ENCODE data around the gene IRF4. TPM values are rescaled to one million over a fixed set of nuclear protein-coding genes. Genes with fewer than 3 reads are reported as not detected.

The IRF4 gene
- total and polyA plus RNA-seq, 2 experiments from 2014 or later = 1.3 to 1.9 TPM

DNA sequence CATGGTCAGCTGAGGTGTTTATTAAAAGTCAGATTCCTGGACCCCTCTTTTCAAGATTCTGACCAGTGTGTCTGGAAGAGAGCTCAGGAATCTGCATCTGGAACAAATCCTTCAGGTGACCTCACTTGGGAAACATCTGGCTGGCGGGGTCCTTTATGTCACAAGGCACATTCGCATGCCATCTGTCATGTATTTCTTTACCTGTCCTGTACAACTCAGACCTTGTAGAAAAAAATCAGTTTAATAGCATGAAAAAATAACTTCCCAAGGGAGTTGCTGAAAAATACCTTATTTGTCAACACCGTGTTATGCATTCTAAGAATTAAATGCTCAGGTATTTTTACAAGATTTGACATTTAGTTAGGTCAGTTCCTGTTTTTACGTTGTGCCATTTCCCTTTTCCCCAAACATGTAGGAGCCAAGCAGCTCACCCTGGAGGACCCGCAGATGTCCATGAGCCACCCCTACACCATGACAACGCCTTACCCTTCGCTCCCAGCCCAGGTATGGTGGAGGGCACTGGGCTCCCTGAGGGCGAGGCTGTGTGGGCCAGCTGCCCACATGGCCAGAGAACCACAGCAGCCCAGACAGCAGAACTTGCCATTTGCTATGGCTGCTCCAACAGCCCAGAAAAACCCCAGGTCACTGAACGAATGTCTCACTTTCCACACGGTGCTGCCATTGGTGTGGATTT lies 4.0 kb downstream of the IRF4 start:
- Histone ChIP-seq H3K4me2 (no peak overlapping the region), H4K20me1 (replicated peaks; ENCODE audit: insufficient read depth) (no peaks in the 10 kb centered on the region; the same call in 1 of the 2 replicates), H3K27me3 (ENCODE audit: insufficient read depth) (peaks cover 53% of the 10 kb centered on the region), H3F3A (replicated peaks; ENCODE audit: low read depth) (no peaks in the 10 kb centered on the region), H3K27ac (ENCODE audit: low read depth) (no peak overlapping the region), H3K4me1 (ENCODE audit: insufficient read depth) (peaks cover 8% of the 10 kb centered on the region), H3K36me3 (ENCODE audit: insufficient read depth) (no peaks in the 10 kb centered on the region), H3K4me3 (no peak overlapping the region), H2AFZ (no peak overlapping the region), H3K9me2 (ENCODE audit: insufficient read depth) (no peaks in the 10 kb centered on the region), H3K79me2 (replicated peaks; ENCODE audit: insufficient read depth) (no peaks in the 10 kb centered on the region)
- TF ChIP-seq POLR2AphosphoS5 (IDR thresholded peaks at IDR 0.05; ENCODE audit: low read depth) (no peak), CREB1 (CRISPR knock-in tag; IDR thresholded peaks at IDR 0.05; ENCODE audit: low read depth) (no peak), ZNF331 (CRISPR knock-in tag; IDR thresholded peaks at IDR 0.05; ENCODE audit: low read depth) (no peak), JUNB (IDR thresholded peaks at IDR 0.05; ENCODE audit: unreplicated experiment) (no peak), ZNF114 (CRISPR knock-in tag; IDR thresholded peaks at IDR 0.05) (no peak), STAT1 (IDR thresholded peaks at IDR 0.05; ENCODE audit: unreplicated experiment) (no peak)
- TF ChIP-seq, protein P1, sequence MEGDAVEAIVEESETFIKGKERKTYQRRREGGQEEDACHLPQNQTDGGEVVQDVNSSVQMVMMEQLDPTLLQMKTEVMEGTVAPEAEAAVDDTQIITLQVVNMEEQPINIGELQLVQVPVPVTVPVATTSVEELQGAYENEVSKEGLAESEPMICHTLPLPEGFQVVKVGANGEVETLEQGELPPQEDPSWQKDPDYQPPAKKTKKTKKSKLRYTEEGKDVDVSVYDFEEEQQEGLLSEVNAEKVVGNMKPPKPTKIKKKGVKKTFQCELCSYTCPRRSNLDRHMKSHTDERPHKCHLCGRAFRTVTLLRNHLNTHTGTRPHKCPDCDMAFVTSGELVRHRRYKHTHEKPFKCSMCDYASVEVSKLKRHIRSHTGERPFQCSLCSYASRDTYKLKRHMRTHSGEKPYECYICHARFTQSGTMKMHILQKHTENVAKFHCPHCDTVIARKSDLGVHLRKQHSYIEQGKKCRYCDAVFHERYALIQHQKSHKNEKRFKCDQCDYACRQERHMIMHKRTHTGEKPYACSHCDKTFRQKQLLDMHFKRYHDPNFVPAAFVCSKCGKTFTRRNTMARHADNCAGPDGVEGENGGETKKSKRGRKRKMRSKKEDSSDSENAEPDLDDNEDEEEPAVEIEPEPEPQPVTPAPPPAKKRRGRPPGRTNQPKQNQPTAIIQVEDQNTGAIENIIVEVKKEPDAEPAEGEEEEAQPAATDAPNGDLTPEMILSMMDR (conservative IDR thresholded peaks at IDR 0.05; ENCODE audit: low read depth in 2 of 2) = no peak
- TF ChIP-seq, protein P2, sequence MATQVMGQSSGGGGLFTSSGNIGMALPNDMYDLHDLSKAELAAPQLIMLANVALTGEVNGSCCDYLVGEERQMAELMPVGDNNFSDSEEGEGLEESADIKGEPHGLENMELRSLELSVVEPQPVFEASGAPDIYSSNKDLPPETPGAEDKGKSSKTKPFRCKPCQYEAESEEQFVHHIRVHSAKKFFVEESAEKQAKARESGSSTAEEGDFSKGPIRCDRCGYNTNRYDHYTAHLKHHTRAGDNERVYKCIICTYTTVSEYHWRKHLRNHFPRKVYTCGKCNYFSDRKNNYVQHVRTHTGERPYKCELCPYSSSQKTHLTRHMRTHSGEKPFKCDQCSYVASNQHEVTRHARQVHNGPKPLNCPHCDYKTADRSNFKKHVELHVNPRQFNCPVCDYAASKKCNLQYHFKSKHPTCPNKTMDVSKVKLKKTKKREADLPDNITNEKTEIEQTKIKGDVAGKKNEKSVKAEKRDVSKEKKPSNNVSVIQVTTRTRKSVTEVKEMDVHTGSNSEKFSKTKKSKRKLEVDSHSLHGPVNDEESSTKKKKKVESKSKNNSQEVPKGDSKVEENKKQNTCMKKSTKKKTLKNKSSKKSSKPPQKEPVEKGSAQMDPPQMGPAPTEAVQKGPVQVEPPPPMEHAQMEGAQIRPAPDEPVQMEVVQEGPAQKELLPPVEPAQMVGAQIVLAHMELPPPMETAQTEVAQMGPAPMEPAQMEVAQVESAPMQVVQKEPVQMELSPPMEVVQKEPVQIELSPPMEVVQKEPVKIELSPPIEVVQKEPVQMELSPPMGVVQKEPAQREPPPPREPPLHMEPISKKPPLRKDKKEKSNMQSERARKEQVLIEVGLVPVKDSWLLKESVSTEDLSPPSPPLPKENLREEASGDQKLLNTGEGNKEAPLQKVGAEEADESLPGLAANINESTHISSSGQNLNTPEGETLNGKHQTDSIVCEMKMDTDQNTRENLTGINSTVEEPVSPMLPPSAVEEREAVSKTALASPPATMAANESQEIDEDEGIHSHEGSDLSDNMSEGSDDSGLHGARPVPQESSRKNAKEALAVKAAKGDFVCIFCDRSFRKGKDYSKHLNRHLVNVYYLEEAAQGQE (IDR thresholded peaks at IDR 0.05; ENCODE audit: unreplicated experiment) = no peak
- Mint-ChIP-seq H3K27ac (no peak overlapping the region), H3K4me3 (no peak overlapping the region), H3K36me3 (ENCODE audit: low read depth) (peaks cover 4% of the 10 kb centered on the region; the same call in 1 of the 3 replicates), H3K27me3 (ENCODE audit: insufficient read depth, low read depth, poor library complexity) (peaks cover 52% of the 10 kb centered on the region), H3K9me3 (peaks cover 4% of the 10 kb centered on the region; the same call in 2 of the 3 replicates), H3K4me1 (peaks cover 7% of the 10 kb centered on the region)
- no peak for DNase-seq (ENCODE audit: low spot score)
- no peak for ATAC-seq

DNA sequence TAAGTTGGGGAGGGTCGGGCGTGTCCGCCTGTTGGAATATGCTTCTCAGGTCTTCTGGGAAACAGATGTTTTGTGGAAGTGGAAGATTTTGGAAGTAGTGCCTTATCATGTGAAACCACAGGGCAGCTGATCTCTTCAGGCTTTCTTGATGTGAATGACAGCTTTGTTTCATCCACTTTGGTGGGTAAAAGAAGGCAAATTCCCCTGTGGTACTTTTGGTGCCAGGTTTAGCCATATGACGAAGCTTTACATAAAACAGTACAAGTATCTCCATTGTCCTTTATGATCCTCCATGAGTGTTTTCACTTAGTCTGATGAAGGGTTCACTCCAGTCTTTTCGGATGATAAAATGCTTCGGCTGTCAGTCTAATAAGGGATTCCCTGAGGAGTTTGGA lies 4.6 kb downstream of the IRF4 start:
- ATAC-seq (no peak), DNase-seq (ENCODE audit: low spot score) (no peak)
- Histone ChIP-seq H4K20me1 (replicated peaks; ENCODE audit: insufficient read depth) (no peaks in the 10 kb centered on the region; the same call in 1 of the 2 replicates), H3K27me3 (ENCODE audit: insufficient read depth) (peaks cover 47% of the 10 kb centered on the region), H3K4me3 (no peak overlapping the region), H3K36me3 (ENCODE audit: insufficient read depth) (no peaks in the 10 kb centered on the region), H3K27ac (ENCODE audit: low read depth) (no peak overlapping the region), H3K4me2 (no peak overlapping the region), H2AFZ (no peak overlapping the region), H3K9me2 (ENCODE audit: insufficient read depth) (no peaks in the 10 kb centered on the region), H3F3A (replicated peaks; ENCODE audit: low read depth) (no peaks in the 10 kb centered on the region), H3K79me2 (replicated peaks; ENCODE audit: insufficient read depth) (no peaks in the 10 kb centered on the region), H3K4me1 (ENCODE audit: insufficient read depth) (peaks cover 5% of the 10 kb centered on the region; the same call in 1 of the 2 replicates)
- Mint-ChIP-seq H3K27me3 (ENCODE audit: insufficient read depth, low read depth, poor library complexity) (peaks cover 46% of the 10 kb centered on the region), H3K4me1 (peaks cover 7% of the 10 kb centered on the region), H3K36me3 (ENCODE audit: low read depth) (peaks cover 4% of the 10 kb centered on the region; the same call in 1 of the 3 replicates), H3K27ac (no peak overlapping the region), H3K4me3 (no peak overlapping the region), H3K9me3 (peaks cover 4% of the 10 kb centered on the region; the same call in 2 of the 3 replicates)
- TF ChIP-seq, protein P1 (conservative IDR thresholded peaks at IDR 0.05; ENCODE audit: low read depth in 2 of 2) = no peak
- no peak for TF ChIP-seq CREB1 (CRISPR knock-in tag; IDR thresholded peaks at IDR 0.05; ENCODE audit: low read depth)
- no peak for TF ChIP-seq NANOG (IDR thresholded peaks at IDR 0.05; ENCODE audit: borderline replicate concordance)

Data from GM23338 (cell line).